Measurements from ENCODE around the gene MBP. TPM values are rescaled to one million over a fixed set of nuclear protein-coding genes. Genes with fewer than 3 reads are reported as not detected.
"Not testable (repeated sequence)": the region's sequence is repeated elsewhere in the genome, so short reads cannot be mapped to it uniquely, and the experiment has no call there.

The MBP gene
- total RNA-seq, 1 donor from 2014 or later = 9.7 TPM

- Mint-ChIP-seq H3K4me3 (ENCODE audit: unreplicated experiment) (no peak overlapping the region), H3K36me3 (ENCODE audit: low read depth, unreplicated experiment) (peaks cover 4% of the 10 kb centered on the region), H3K9me3 (ENCODE audit: unreplicated experiment) (no peaks in the 10 kb centered on the region), H3K27ac (ENCODE audit: unreplicated experiment) (no peak overlapping the region), H3K27me3 (ENCODE audit: unreplicated experiment) (no peaks in the 10 kb centered on the region), H3K4me1 (ENCODE audit: unreplicated experiment) (no peaks in the 10 kb centered on the region)
- no peak for TF ChIP-seq CTCF (IDR thresholded peaks at IDR 0.05; ENCODE audit: unreplicated experiment)
- no peak for DNase-seq (ENCODE audit: low spot score)
Observed at GRCh38 chr18:76970770-76971559, 161.6 kb downstream of the MBP start.

- H3K9me3 Mint-ChIP-seq (ENCODE audit: unreplicated experiment) = no peaks in the 10 kb centered on the region
- DNase-seq (ENCODE audit: low spot score) = no peak
- H3K27ac Mint-ChIP-seq (ENCODE audit: unreplicated experiment) = no peak overlapping the region
- no peaks in the 10 kb centered on the region for H3K27me3 Mint-ChIP-seq (ENCODE audit: unreplicated experiment)
- TF ChIP-seq CTCF (IDR thresholded peaks at IDR 0.05; ENCODE audit: unreplicated experiment) = no peak
- no peaks in the 10 kb centered on the region for H3K36me3 Mint-ChIP-seq (ENCODE audit: low read depth, unreplicated experiment)
- no peak overlapping the region for H3K4me3 Mint-ChIP-seq (ENCODE audit: unreplicated experiment)
- H3K4me1 Mint-ChIP-seq (ENCODE audit: unreplicated experiment) = peaks cover 3% of the 10 kb centered on the region
Observed at GRCh38 chr18:76967721-76968472, 164.7 kb downstream of the MBP start.

GRCh38 chr18:76967299-76967698 is 165.3 kb downstream of the MBP start:
- not testable (repeated sequence) for H3K36me3 Mint-ChIP-seq (ENCODE audit: low read depth, unreplicated experiment); H3K9me3 Mint-ChIP-seq (ENCODE audit: unreplicated experiment); H3K4me3 Mint-ChIP-seq (ENCODE audit: unreplicated experiment); H3K27ac Mint-ChIP-seq (ENCODE audit: unreplicated experiment); H3K27me3 Mint-ChIP-seq (ENCODE audit: unreplicated experiment); H3K4me1 Mint-ChIP-seq (ENCODE audit: unreplicated experiment); DNase-seq (ENCODE audit: low spot score)

- not testable (repeated sequence) for H3K9me3 Mint-ChIP-seq (ENCODE audit: unreplicated experiment); H3K27me3 Mint-ChIP-seq (ENCODE audit: unreplicated experiment); H3K27ac Mint-ChIP-seq (ENCODE audit: unreplicated experiment); H3K4me3 Mint-ChIP-seq (ENCODE audit: unreplicated experiment); H3K4me1 Mint-ChIP-seq (ENCODE audit: unreplicated experiment); DNase-seq (ENCODE audit: low spot score)
- H3K36me3 Mint-ChIP-seq (ENCODE audit: low read depth, unreplicated experiment) = peaks cover 17% of the 10 kb centered on the region
Observed at GRCh38 chr18:76965555-76966151, 166.9 kb downstream of the MBP start.

- Mint-ChIP-seq H3K4me3 (ENCODE audit: unreplicated experiment) (no peak overlapping the region), H3K27ac (ENCODE audit: unreplicated experiment) (no peak overlapping the region), H3K9me3 (ENCODE audit: unreplicated experiment) (no peaks in the 10 kb centered on the region), H3K27me3 (ENCODE audit: unreplicated experiment) (no peaks in the 10 kb centered on the region), H3K4me1 (ENCODE audit: unreplicated experiment) (peaks cover 5% of the 10 kb centered on the region), H3K36me3 (ENCODE audit: low read depth, unreplicated experiment) (peaks cover 30% of the 10 kb centered on the region)
- no peak for TF ChIP-seq CTCF (IDR thresholded peaks at IDR 0.05; ENCODE audit: unreplicated experiment)
- no peak for DNase-seq (ENCODE audit: low spot score)
Observed at GRCh38 chr18:76963936-76964335, 168.6 kb downstream of the MBP start.
